ENCODE results near the gene RAB37. TPM values are rescaled to one million over a fixed set of nuclear protein-coding genes. Genes with fewer than 3 reads are reported as not detected.
A peak's percentile ranks its signal among the peaks of the same experiment; 100 is the strongest.

RAB37 gene
- total and polyA plus RNA-seq, 9 of the 15 experiments (the other 6 are each of a cell fraction or from before 2014, with no cell fraction given) = 0.03 to 0.27 (median 0.11) TPM; not detected in 4

DNA sequence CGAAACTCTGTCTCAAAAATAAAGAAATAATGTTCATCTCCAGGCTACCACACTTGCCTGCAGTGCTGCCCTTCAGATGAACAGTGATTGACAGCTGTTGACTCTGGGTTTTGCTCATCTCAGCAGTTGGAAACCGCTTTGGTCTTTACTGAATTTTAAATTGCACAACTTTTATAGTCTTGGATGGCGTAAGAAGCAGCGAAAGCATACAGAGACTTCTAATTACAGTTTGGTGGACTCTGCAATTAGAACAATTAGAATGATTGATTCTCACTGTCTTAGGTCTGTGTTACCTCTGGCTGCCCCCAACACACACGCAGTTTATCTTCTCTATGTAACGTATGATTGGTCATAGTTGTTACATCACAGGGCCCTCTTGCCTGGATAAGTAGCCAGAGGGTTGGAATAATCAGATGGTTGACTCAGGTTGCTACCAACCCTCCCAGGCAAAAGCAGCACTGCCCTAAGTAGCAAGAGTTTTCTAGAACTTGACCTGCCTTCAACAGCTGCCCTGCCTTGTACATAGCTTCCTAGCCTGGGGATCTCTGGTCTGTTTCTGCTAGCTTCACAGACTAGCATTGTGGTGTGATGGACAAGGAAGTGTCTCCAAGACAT lies 41.0 kb downstream of the RAB37 start:
- H3K27me3 ChIP-seq (ENCODE audit: control insufficient read depth in 2 of 2, insufficient read depth in 2 of 2, low read length in 2 of 2) = no peaks in the 10 kb centered on the region
- ChIA-PET POLR2A (no interaction called here), CTCF (ENCODE audit: low intra/inter-chr PET ratio) (interaction anchor here (2.2 kb wide), 1 partner anchor 33 kb away, joined by 9 read pairs; no protein-coding TSS in a partner anchor)
- H3K9me1 ChIP-seq (ENCODE audit: control insufficient read depth, insufficient read depth, low read length) = no peaks in the 10 kb centered on the region
- no peaks in the 10 kb centered on the region for H3K9me3 ChIP-seq (replicated peaks; ENCODE audit: control insufficient read depth, insufficient read depth, low read depth, low read length)
- 65% methylated on average over 6 of the region's 6 CpGs for WGBS (ENCODE audit: insufficient coverage, low coverage, missing lambda C conversion rate)
- H3K79me2 ChIP-seq (ENCODE audit: control insufficient read depth, insufficient read depth, low read length) = peaks cover 31% of the 10 kb centered on the region
- no TSS peak for BruUV-seq (replicated peaks)
- H3K9ac ChIP-seq (ENCODE audit: insufficient read depth in 1 of 2, low read depth in 2 of 2, low read length in 2 of 2) = no peak overlapping the region
- no peak overlapping the region for H2AFZ ChIP-seq (ENCODE audit: low read depth, low read length)
- peaks cover 8 to 20% of the 10 kb centered on the region in 2 experiments; a peak in 4 of 5 replicates for H3K4me1 ChIP-seq (replicated peaks in 1 of 2; ENCODE audit: control insufficient read depth in 2 of 2, insufficient read depth in 2 of 2, low read length in 2 of 2)
- ATAC-seq (no peak), DNase-seq (ENCODE audit: extremely low read depth in 1 of 4, low spot score in 3 of 4) (no peak), FAIRE-seq (no peak)
- peaks cover 32% of the 10 kb centered on the region for H3K36me3 ChIP-seq (ENCODE audit: control insufficient read depth, insufficient read depth, low read length)
- in situ Hi-C loops (cut with MboI) = no loop called here
- peaks cover 11% of the 10 kb centered on the region; the same call in 1 of the 2 replicates for H4K20me1 ChIP-seq (replicated peaks; ENCODE audit: control insufficient read depth, insufficient read depth, low read length)
- H3K27ac ChIP-seq (ENCODE audit: extremely low read depth, low read depth, low read length) = no peak overlapping the region
- no peak overlapping the region; the same call in 1 of the 2 replicates for H3K4me2 ChIP-seq (ENCODE audit: insufficient read depth, low read length)
- intact Hi-C loops (cut with micrococcal nuclease) = no loop called here
- no peak overlapping the region for H3K4me3 ChIP-seq
- TF ChIP-seq, protein P1, sequence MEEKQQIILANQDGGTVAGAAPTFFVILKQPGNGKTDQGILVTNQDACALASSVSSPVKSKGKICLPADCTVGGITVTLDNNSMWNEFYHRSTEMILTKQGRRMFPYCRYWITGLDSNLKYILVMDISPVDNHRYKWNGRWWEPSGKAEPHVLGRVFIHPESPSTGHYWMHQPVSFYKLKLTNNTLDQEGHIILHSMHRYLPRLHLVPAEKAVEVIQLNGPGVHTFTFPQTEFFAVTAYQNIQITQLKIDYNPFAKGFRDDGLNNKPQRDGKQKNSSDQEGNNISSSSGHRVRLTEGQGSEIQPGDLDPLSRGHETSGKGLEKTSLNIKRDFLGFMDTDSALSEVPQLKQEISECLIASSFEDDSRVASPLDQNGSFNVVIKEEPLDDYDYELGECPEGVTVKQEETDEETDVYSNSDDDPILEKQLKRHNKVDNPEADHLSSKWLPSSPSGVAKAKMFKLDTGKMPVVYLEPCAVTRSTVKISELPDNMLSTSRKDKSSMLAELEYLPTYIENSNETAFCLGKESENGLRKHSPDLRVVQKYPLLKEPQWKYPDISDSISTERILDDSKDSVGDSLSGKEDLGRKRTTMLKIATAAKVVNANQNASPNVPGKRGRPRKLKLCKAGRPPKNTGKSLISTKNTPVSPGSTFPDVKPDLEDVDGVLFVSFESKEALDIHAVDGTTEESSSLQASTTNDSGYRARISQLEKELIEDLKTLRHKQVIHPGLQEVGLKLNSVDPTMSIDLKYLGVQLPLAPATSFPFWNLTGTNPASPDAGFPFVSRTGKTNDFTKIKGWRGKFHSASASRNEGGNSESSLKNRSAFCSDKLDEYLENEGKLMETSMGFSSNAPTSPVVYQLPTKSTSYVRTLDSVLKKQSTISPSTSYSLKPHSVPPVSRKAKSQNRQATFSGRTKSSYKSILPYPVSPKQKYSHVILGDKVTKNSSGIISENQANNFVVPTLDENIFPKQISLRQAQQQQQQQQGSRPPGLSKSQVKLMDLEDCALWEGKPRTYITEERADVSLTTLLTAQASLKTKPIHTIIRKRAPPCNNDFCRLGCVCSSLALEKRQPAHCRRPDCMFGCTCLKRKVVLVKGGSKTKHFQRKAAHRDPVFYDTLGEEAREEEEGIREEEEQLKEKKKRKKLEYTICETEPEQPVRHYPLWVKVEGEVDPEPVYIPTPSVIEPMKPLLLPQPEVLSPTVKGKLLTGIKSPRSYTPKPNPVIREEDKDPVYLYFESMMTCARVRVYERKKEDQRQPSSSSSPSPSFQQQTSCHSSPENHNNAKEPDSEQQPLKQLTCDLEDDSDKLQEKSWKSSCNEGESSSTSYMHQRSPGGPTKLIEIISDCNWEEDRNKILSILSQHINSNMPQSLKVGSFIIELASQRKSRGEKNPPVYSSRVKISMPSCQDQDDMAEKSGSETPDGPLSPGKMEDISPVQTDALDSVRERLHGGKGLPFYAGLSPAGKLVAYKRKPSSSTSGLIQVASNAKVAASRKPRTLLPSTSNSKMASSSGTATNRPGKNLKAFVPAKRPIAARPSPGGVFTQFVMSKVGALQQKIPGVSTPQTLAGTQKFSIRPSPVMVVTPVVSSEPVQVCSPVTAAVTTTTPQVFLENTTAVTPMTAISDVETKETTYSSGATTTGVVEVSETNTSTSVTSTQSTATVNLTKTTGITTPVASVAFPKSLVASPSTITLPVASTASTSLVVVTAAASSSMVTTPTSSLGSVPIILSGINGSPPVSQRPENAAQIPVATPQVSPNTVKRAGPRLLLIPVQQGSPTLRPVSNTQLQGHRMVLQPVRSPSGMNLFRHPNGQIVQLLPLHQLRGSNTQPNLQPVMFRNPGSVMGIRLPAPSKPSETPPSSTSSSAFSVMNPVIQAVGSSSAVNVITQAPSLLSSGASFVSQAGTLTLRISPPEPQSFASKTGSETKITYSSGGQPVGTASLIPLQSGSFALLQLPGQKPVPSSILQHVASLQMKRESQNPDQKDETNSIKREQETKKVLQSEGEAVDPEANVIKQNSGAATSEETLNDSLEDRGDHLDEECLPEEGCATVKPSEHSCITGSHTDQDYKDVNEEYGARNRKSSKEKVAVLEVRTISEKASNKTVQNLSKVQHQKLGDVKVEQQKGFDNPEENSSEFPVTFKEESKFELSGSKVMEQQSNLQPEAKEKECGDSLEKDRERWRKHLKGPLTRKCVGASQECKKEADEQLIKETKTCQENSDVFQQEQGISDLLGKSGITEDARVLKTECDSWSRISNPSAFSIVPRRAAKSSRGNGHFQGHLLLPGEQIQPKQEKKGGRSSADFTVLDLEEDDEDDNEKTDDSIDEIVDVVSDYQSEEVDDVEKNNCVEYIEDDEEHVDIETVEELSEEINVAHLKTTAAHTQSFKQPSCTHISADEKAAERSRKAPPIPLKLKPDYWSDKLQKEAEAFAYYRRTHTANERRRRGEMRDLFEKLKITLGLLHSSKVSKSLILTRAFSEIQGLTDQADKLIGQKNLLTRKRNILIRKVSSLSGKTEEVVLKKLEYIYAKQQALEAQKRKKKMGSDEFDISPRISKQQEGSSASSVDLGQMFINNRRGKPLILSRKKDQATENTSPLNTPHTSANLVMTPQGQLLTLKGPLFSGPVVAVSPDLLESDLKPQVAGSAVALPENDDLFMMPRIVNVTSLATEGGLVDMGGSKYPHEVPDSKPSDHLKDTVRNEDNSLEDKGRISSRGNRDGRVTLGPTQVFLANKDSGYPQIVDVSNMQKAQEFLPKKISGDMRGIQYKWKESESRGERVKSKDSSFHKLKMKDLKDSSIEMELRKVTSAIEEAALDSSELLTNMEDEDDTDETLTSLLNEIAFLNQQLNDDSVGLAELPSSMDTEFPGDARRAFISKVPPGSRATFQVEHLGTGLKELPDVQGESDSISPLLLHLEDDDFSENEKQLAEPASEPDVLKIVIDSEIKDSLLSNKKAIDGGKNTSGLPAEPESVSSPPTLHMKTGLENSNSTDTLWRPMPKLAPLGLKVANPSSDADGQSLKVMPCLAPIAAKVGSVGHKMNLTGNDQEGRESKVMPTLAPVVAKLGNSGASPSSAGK (IDR thresholded peaks at IDR 0.05) = no peak
- TF ChIP-seq, protein P2, sequence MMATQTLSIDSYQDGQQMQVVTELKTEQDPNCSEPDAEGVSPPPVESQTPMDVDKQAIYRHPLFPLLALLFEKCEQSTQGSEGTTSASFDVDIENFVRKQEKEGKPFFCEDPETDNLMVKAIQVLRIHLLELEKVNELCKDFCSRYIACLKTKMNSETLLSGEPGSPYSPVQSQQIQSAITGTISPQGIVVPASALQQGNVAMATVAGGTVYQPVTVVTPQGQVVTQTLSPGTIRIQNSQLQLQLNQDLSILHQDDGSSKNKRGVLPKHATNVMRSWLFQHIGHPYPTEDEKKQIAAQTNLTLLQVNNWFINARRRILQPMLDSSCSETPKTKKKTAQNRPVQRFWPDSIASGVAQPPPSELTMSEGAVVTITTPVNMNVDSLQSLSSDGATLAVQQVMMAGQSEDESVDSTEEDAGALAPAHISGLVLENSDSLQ (IDR thresholded peaks at IDR 0.05) = peak; percentile 34; the same call in 1 of the 2 replicates
- TF ChIP-seq KLF13 (tag; IDR thresholded peaks at IDR 0.05; ENCODE audit: borderline replicate concordance, low read depth) = no peak
- peak; percentile 86 for TF ChIP-seq CEBPB (tag; IDR thresholded peaks at IDR 0.05)
- TF ChIP-seq, protein P3, sequence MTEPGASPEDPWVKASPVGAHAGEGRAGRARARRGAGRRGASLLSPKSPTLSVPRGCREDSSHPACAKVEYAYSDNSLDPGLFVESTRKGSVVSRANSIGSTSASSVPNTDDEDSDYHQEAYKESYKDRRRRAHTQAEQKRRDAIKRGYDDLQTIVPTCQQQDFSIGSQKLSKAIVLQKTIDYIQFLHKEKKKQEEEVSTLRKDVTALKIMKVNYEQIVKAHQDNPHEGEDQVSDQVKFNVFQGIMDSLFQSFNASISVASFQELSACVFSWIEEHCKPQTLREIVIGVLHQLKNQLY (CRISPR knock-in tag; conservative IDR thresholded peaks at IDR 0.05) = no peak
- TF ChIP-seq E2F3 (CRISPR knock-in tag; IDR thresholded peaks at IDR 0.05) = no peak
- no peak for TF ChIP-seq XRCC5 (IDR thresholded peaks at IDR 0.05; ENCODE audit: low read depth, low read length)

Data from K562 (cell line).